ENCODE results near the gene PYM1. TPM values are rescaled to one million over a fixed set of nuclear protein-coding genes. Genes with fewer than 3 reads are reported as not detected.
A peak's percentile ranks its signal among the peaks of the same experiment; 100 is the strongest.

Gene PYM1
- 10 to 100 TPM; 23.0 to 47.3 (median 32.8) TPM for total RNA-seq

- Histone ChIP-seq H3K36me3 (peaks cover under 1 to 13% (median 5%) of the 10 kb centered on the region in 4 donors), H3K27me3 (no peaks in the 10 kb centered on the region), H3K27ac (peak within 1 kb of the TSS; percentile 96 to 99 (median 97)), H3K9me3 (no peaks in the 10 kb centered on the region), H3K4me1 (peaks cover 39 to 59% (median 48%) of the 10 kb centered on the region in 4 donors), H3K4me3 (peak within 1 kb of the TSS; percentile 80 to 93 (median 90))
- DNase-seq, result peak; percentile 94 to 95
- ATAC-seq (ENCODE audit: low FRiP score in 2 of 2), result peak; percentile 81 to 86
- TF ChIP-seq CTCF (IDR thresholded peaks at IDR 0.05) (no peak), EP300 (IDR thresholded peaks at IDR 0.05) (no peak), POLR2AphosphoS5 (IDR thresholded peaks at IDR 0.05) (peak; percentile 75 to 79), POLR2A (IDR thresholded peaks at IDR 0.05) (peak in 3 of 4 donors; percentile 59 to 87 (median 71))
- WGBS, 2 donors, result 14 to 19% methylated on average over 17 to 30 of the region's 49 CpGs
These were observed at the start of gene PYM1 for GRCh38 chr12:55927588-55928502. Gene PYM1 (minus strand): TSS chr12:55927894. CDS start chr12:55927761, 133 bp downstream.

GRCh38 chr12:55974308-55974730 lies 46.6 kb upstream of the PYM1 start:
- DNase-seq, result peak in 1 of 2 donors; percentile 63
- peak; percentile 61 to 71 for ATAC-seq (ENCODE audit: low FRiP score in 2 of 2)
- Histone ChIP-seq H3K9me3 (no peaks in the 10 kb centered on the region), H3K36me3 (peaks cover 0 to 19% (median 0%) of the 10 kb centered on the region in 4 donors), H3K27ac (peak overlapping the region; percentile 95 to 98 (median 96)), H3K4me1 (peaks cover 45 to 60% (median 47%) of the 10 kb centered on the region in 4 donors), H3K4me3 (peak overlapping the region; percentile 70 to 100 (median 87)), H3K27me3 (no peaks in the 10 kb centered on the region)
- TF ChIP-seq EP300 (IDR thresholded peaks at IDR 0.05) (no peak), POLR2A (IDR thresholded peaks at IDR 0.05) (peak in 1 of 4 donors; percentile 56), CTCF (IDR thresholded peaks at IDR 0.05) (peak in 1 of 6 experiments; percentile 5)
- 2% methylated on average over 15 of the region's 15 CpGs for WGBS, 2 donors

GRCh38 chr12:55973599-55974307 lies 46.1 kb upstream of the PYM1 start, which contains the start of gene RAB5B:
Gene RAB5B (plus strand): TSS chr12:55974078. CDS start chr12:55986961, 12,883 bp downstream.
- WGBS, 2 donors, result 1% methylated on average over 32 to 39 of the region's 39 CpGs
- Histone ChIP-seq H3K4me3 (peak within 1 kb of the TSS; percentile 70 to 100 (median 87)), H3K27me3 (no peaks in the 10 kb centered on the region), H3K27ac (peak within 1 kb of the TSS; percentile 95 to 98 (median 96)), H3K4me1 (peaks cover 39 to 54% (median 46%) of the 10 kb centered on the region in 4 donors), H3K9me3 (no peaks in the 10 kb centered on the region), H3K36me3 (peaks cover 0 to 19% (median 0%) of the 10 kb centered on the region in 4 donors)
- TF ChIP-seq POLR2A (IDR thresholded peaks at IDR 0.05), result peak; percentile 75 to 98 (median 96)
- no peak for TF ChIP-seq EP300 (IDR thresholded peaks at IDR 0.05)
- TF ChIP-seq POLR2AphosphoS5 (IDR thresholded peaks at IDR 0.05), result peak; percentile 95 to 99
- TF ChIP-seq CTCF (IDR thresholded peaks at IDR 0.05), result peak in 3 of 6 experiments; percentile 46 to 63 (median 48)
- ATAC-seq (ENCODE audit: low FRiP score in 2 of 2) (peak; percentile 96 to 98), DNase-seq (peak; percentile 92 to 100)

GRCh38 chr12:55972911-55973598 lies 45.4 kb upstream of the PYM1 start:
- TF ChIP-seq POLR2AphosphoS5 (IDR thresholded peaks at IDR 0.05) (peak; percentile 58 to 89), EP300 (IDR thresholded peaks at IDR 0.05) (peak in 1 of 4 donors; percentile 23), POLR2A (IDR thresholded peaks at IDR 0.05) (peak in 2 of 4 donors; percentile 65 to 67), CTCF (IDR thresholded peaks at IDR 0.05) (no peak)
- ATAC-seq (ENCODE audit: low FRiP score in 2 of 2) (peak in 1 of 2 donors; percentile 9), DNase-seq (no peak)
- Histone ChIP-seq H3K27me3 (no peaks in the 10 kb centered on the region), H3K9me3 (no peaks in the 10 kb centered on the region), H3K4me1 (peaks cover 37 to 50% (median 43%) of the 10 kb centered on the region in 4 donors), H3K36me3 (peaks cover 0 to 19% (median 0%) of the 10 kb centered on the region in 4 donors), H3K27ac (peak overlapping the region; percentile 90 to 94 (median 91)), H3K4me3 (peak overlapping the region; percentile 52 to 68 (median 56))
- WGBS, 2 donors, result 0% methylated on average over 18 of the region's 18 CpGs

Measured in upper lobe of left lung (tissue), 6 donors.